Transverse colon (tissue), 4 donors: ENCODE measurements around the gene GALNT2. TPM values are rescaled to one million over a fixed set of nuclear protein-coding genes. Genes with fewer than 3 reads are reported as not detected.

Source experiments
- DNase-seq: peaks from one replicate; pipeline ENCODE4 v3.0.0-alpha.2; 2019
- H3K27ac ChIP-seq, 4 donors: fragments of 200-600 bp; sonication (generic); 2 replicates each; pipeline ENCODE4 v1.5.1; 2016 to 2018; ENCODE audit warnings: inconsistent platforms in 4 of 4
- H3K27me3 ChIP-seq: fragments of 200-600 bp; sonication (generic); 2 replicates; pipeline ENCODE4 v1.5.1; 2017; ENCODE audit warnings: inconsistent platforms
- H3K36me3 ChIP-seq, 4 donors: fragments of 200-600 bp; sonication (generic); 2 replicates each; pipeline ENCODE4 v1.5.1; 2017 to 2019; ENCODE audit warnings: inconsistent platforms in 4 of 4
- H3K4me1 ChIP-seq, 4 donors: fragments of 200-600 bp; sonication (generic); 2 replicates each; pipeline ENCODE4 v1.5.1; 2017 to 2020; ENCODE audit warnings: inconsistent platforms in 4 of 4
- H3K4me3 ChIP-seq, 4 donors: fragments of 200-600 bp; sonication (generic); 1 replicate in 1 of 4; 2 replicates in 3 of 4; pipeline versions ENCODE4 v1.5.1 to v1.6.1; 2017 to 2019; ENCODE audit warnings: inconsistent platforms in 4 of 4
- H3K9me3 ChIP-seq, 2 donors: fragments of 200-600 bp; sonication (generic); 2 replicates each; pipeline ENCODE4 v1.5.1; 2017 to 2019; ENCODE audit warnings: inconsistent platforms in 2 of 2
- EP300 ChIP-seq: sonication (generic); formaldehyde crosslinking; IDR thresholded peaks from one replicate; pipeline ENCODE4 v1.6.1; 2017; ENCODE audit warnings: antibody characterized with exemption, low read depth
- POLR2A ChIP-seq: fragments of 450-650 bp; IDR thresholded peaks from one replicate; pipeline ENCODE4 v1.6.1; 2016; ENCODE audit warnings: antibody characterized with exemption, mild to moderate bottlenecking, moderate library complexity
- POLR2AphosphoS5 ChIP-seq, 3 donors: sonication (generic); formaldehyde crosslinking; IDR thresholded peaks; one replicate each; pipeline ENCODE4 v1.6.1; 2016; ENCODE audit warnings: antibody characterized with exemption in 3 of 3
- WGBS, 2 donors: methylation state at CpG; one replicate each; pipeline ENCODE4 v1.1.5; 2018; ENCODE audit warnings: low coverage in 1 of 2; 5-methylcytosine and 5-hydroxymethylcytosine counted together
- in situ Hi-C, 4 donors: fragments of 200-750 bp; cut with MboI; loops; one replicate each; pipeline versions ENCODE4 v1.15.0 to v1.15.1; 2017; ENCODE audit warnings: low sequenced_read_pairs in 3 of 4, low pct_ligation_motif_present in 1 of 4, low pct_unique_long_range_greater_than_20kb in 1 of 4
- intact Hi-C: fragments of 100-400 bp; cut with DNase I; formaldehyde crosslinking; loops from one replicate; pipeline ENCODE4 v1.15.1; 2023; ENCODE audit warnings: low total_unique reads
- total RNA-seq, 4 donors: library from RNA; depleted of rRNA; stranded (reverse); fragments of >200 nt; gene quantifications; one replicate each; pipeline ENCODE4 v1.1.0, GENCODE V29; 2016
- TF ChIP-seq, protein P1 (sequence below), 5 experiments: fragments of 200-600 bp in 3 of 5; fragments of 450-650 bp in 2 of 5; sonication (generic) in 3 of 5; IDR thresholded peaks; 1 replicate in 2 of 5; 2 replicates in 3 of 5; pipeline ENCODE4 v1.5.1; 2016 to 2017; ENCODE audit warnings: antibody characterized with exemption in 5 of 5, inconsistent platforms in 3 of 5, mild to moderate bottlenecking in 2 of 5, moderate library complexity in 1 of 5

Gene GALNT2
- total RNA-seq, 4 donors from 2014 or later = 16.5 to 48.8 (median 36.8) TPM

DNA sequence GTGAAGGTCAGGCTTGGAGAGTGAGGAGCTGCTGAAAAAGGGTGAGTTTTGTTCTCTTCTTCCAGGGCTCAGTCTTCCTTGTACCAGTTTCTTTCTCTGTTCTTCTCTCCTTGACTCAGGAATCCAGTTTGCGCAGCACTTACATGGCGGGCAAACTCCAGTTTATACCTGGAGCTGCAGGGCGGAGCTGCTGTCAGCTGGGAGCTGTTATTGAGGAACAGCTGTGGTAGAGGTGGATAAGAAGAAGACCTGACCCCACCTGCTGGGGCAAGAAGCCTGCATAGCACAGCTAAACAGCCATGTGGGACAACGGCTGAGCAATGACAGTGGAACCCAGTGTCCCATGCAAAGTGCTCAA is 46.2 kb downstream of the GALNT2 start:
- WGBS, 2 donors = 91% methylated on average over 4 of the region's 4 CpGs; no CpG with 5 or more reads in 1 of the 2 donors
- in situ Hi-C loops = no loop called here

DNA sequence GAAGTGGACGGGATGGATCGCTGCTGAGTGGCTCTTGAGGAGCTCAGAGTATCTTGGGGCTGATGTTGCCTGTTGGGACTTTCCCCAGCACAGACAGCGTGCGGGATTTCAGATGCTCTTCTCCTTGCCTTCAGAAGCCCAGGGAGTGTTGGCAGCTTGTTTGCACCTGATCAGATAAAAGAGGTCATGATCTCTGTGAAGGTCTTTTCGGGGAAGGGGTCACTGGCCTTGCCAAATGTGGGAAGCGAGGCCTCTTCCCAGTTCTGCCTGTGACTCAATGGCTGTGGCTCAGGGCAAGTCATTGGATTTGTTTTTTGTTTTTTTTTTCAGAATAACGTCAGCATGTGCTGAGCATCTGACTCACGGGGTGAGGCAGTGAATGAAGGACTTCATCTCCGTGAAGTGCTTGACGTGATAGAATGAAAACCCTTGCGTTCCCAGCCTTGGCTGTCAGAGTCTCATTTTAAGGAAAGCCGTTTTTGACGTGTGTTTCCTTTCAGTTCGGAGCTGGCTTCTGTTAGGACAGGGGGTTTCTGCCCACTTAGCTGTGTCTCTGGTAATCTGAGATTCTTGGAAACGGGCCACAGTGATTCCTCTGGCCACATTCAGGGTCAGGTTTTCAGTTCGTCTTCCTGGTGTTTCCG is 46.7 kb downstream of the GALNT2 start:
- in situ Hi-C loops (no loop called here), intact Hi-C loops (no loop called here)
- no peak for TF ChIP-seq EP300
- TF ChIP-seq POLR2AphosphoS5 (IDR thresholded peaks at IDR 0.05) = peak in 2 of 3 donors; percentile 8 to 14

More for the DNA sequence above, 46.2 kb downstream of the GALNT2 start:
- Histone ChIP-seq H3K9me3 (no peaks in the 10 kb centered on the region), H3K36me3 (no peaks in the 10 kb centered on the region), H3K27ac (peak overlapping the region; percentile 34 to 66 (median 53)), H3K4me1 (peaks cover 16 to 32% (median 28%) of the 10 kb centered on the region in 4 donors), H3K4me3 (no peak overlapping the region), H3K27me3 (no peaks in the 10 kb centered on the region)
- TF ChIP-seq, protein P1, sequence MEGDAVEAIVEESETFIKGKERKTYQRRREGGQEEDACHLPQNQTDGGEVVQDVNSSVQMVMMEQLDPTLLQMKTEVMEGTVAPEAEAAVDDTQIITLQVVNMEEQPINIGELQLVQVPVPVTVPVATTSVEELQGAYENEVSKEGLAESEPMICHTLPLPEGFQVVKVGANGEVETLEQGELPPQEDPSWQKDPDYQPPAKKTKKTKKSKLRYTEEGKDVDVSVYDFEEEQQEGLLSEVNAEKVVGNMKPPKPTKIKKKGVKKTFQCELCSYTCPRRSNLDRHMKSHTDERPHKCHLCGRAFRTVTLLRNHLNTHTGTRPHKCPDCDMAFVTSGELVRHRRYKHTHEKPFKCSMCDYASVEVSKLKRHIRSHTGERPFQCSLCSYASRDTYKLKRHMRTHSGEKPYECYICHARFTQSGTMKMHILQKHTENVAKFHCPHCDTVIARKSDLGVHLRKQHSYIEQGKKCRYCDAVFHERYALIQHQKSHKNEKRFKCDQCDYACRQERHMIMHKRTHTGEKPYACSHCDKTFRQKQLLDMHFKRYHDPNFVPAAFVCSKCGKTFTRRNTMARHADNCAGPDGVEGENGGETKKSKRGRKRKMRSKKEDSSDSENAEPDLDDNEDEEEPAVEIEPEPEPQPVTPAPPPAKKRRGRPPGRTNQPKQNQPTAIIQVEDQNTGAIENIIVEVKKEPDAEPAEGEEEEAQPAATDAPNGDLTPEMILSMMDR (IDR thresholded peaks at IDR 0.05) = no peak
- TF ChIP-seq POLR2A = no peak
- TF ChIP-seq EP300 = no peak
- no peak for TF ChIP-seq POLR2AphosphoS5 (IDR thresholded peaks at IDR 0.05)
- intact Hi-C loops = no loop called here
- DNase-seq = no peak

DNA sequence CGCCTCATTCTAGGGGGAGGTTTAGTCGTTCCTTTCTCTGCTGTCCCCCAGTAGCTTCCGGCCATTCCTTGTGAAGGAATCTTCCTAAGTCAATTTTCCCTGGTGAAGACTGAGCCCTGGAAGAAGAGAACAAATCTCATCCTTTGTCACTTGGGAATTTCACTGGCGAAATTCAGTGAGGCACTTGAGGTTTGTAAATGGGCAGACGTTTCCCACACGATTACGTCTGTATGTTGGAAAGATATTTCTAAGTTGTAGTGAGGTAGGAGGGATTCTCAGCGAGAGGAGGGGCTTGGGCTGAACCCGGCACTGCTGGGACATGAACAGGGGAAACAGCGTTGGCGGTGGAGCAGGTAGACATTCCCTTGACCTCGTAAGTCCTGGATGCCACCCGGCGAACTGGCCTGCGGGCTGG is 47.2 kb downstream of the GALNT2 start:
- no peak for DNase-seq
- H3K4me1 ChIP-seq = peaks cover 16 to 32% (median 26%) of the 10 kb centered on the region in 4 donors

More for the DNA sequence above, 46.7 kb downstream of the GALNT2 start:
- Histone ChIP-seq H3K4me1 (peaks cover 16 to 32% (median 28%) of the 10 kb centered on the region in 4 donors), H3K27me3 (no peaks in the 10 kb centered on the region), H3K36me3 (no peaks in the 10 kb centered on the region), H3K27ac (peak overlapping the region; percentile 34 to 66 (median 53)), H3K9me3 (no peaks in the 10 kb centered on the region), H3K4me3 (no peak overlapping the region)
- whole genome bisulfite sequencing, 2 donors = 74 to 80% methylated on average over 7 to 17 of the region's 17 CpGs
- DNase-seq = no peak

DNA sequence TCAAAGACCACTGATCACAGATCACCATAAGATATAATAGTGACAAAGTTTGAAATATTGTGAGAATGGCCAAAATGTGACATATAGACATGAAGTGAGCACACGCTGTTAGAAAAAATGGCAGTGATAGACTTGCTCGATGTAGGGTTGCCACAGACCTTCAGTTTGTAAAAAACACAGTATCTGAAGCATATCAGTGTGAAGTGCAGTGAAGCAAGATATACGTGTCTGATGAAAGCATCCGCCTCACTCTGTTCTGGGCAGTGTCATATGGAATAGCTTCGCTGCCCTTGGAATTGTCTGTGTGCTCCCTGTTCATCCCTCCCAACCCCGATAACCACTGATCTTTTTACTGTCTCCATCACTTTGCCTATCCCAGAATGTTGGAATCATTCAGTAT is 50.7 kb downstream of the GALNT2 start:
- H3K4me1 ChIP-seq = peaks cover 5 to 26% (median 19%) of the 10 kb centered on the region in 4 donors
- no peak for DNase-seq
- in situ Hi-C loops = no loop called here
- H3K9me3 ChIP-seq = no peaks in the 10 kb centered on the region
- no peaks in the 10 kb centered on the region for H3K36me3 ChIP-seq
- intact Hi-C loops = no loop called here
- no peak overlapping the region for H3K27ac ChIP-seq
- no peaks in the 10 kb centered on the region for H3K27me3 ChIP-seq
- no peak overlapping the region for H3K4me3 ChIP-seq
- WGBS, 2 donors = 88 to 93% methylated on average over 5 to 6 of the region's 6 CpGs
- no peak for TF ChIP-seq EP300
- TF ChIP-seq, protein P1 (IDR thresholded peaks at IDR 0.05) = no peak
- TF ChIP-seq POLR2AphosphoS5 (IDR thresholded peaks at IDR 0.05) = no peak
- TF ChIP-seq POLR2A = no peak

More for the DNA sequence above, 47.2 kb downstream of the GALNT2 start:
- H3K27ac ChIP-seq = peak overlapping the region; percentile 34 to 66 (median 53)
- H3K4me3 ChIP-seq = no peak overlapping the region
- no peak for TF ChIP-seq EP300
- WGBS, 2 donors = 85 to 94% methylated on average over 8 to 15 of the region's 15 CpGs
- in situ Hi-C loops (no loop called here), intact Hi-C loops (no loop called here)
- no peaks in the 10 kb centered on the region for H3K27me3 ChIP-seq
- H3K36me3 ChIP-seq = no peaks in the 10 kb centered on the region
- H3K9me3 ChIP-seq = no peaks in the 10 kb centered on the region

DNA sequence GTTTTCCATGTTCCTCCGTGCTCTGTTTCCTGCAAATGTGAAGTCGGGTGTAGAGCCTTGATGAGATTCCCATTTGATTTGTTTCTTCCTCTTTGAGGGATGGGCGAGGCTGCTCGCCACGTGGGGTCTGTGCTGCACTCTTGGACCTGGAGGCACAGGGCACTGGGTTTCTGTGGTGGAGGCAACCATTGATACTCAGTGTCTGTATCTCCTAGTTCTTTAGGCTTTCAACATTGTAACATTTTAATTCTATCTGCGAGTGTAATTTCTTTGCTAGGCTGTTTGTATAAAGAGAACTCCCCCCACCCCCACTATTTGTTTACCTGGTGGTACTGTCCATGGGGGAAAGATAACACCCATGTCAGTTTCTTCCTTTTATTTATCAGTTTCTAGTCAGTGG is 52.3 kb downstream of the GALNT2 start:
- intact Hi-C loops = no loop called here
- Histone ChIP-seq H3K27me3 (no peaks in the 10 kb centered on the region), H3K27ac (no peak overlapping the region), H3K9me3 (no peaks in the 10 kb centered on the region), H3K36me3 (no peaks in the 10 kb centered on the region), H3K4me3 (no peak overlapping the region), H3K4me1 (peaks cover 0 to 22% (median 12%) of the 10 kb centered on the region in 4 donors)
- TF ChIP-seq, protein P1 (IDR thresholded peaks at IDR 0.05) = no peak
- TF ChIP-seq POLR2A = no peak
- TF ChIP-seq POLR2AphosphoS5 (IDR thresholded peaks at IDR 0.05) = no peak
- TF ChIP-seq EP300 = no peak
- in situ Hi-C loops = no loop called here
- WGBS, 2 donors = 88 to 92% methylated on average over 3 to 6 of the region's 6 CpGs
- no peak for DNase-seq
